Pulmonary artery endothelial cell (primary cell): Measurements from ENCODE around the gene CLDN20. TPM values are rescaled to one million over a fixed set of nuclear protein-coding genes. Genes with fewer than 3 reads are reported as not detected.

Experiments
- DNase-seq: peaks from one replicate; pipeline ENCODE4 v3.0.0-alpha.2; 2011; ENCODE audit warnings: low read depth, low spot score
- total RNA-seq: library from RNA; depleted of rRNA; stranded (reverse); fragments of >200 nt; gene quantifications from 2 replicates; pipeline ENCODE4 v1.2.3, GENCODE V29; 2014

CLDN20 gene
- total RNA-seq, 1 donor from 2014 or later = not detected

DNA sequence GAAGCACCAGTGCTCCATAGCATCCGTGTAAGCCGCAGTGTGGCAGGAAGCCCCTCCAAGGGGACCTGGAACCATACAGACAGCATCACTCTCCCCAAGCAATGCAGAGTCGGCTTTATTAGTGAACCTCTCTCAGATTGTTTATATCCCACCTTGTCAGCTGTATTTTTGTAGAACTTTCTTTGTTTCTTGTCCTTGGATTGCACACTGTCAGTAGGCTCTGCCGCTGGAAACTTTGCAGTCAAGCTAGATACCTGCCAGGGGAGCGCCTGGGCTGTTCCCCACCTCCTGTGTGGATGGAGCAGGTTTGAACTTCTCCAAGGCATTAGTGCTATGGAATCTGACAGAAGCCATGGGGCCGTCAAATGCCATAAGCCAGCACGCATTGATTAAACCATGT is 18.6 kb upstream of the CLDN20 start:
- no peak for DNase-seq

DNA sequence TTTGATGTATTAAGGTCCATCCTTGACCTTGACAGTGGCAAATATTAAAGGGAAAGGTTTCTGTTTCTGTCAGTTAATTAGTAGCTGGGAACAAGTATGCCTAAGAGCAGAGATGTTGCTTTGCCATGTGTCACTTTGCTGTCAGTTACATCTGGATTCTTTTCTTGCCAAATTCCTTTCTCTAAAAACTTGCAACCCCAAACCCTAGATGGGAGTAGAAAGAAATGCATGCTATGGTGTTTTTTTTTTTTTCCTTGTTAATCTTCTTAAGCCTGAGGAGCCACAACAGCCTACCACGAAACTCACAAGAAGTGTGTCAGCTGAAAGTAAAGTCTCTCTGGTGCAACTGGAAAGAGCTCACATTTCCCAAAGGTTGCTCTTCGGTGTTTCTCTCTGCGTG is 18.0 kb upstream of the CLDN20 start:
- DNase-seq = no peak

DNA sequence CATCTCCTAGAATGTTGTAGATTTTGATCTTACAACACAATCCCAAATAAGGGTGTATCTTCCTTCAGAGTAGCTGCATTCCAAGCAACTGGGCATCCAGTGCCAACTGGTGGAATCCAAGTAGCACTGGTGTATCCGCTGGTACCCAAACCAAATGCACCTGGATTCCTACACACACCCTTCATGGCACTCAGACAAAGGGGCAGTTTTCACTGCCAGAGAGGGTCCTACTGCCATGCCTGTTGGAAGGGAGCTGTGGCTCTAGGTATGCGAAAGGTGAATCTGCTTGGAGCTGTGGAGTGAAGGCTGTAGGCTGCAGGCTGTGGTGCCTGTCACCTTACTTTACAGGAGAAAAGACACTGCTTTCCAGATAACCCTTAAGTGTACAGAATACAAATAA is 17.0 kb upstream of the CLDN20 start:
- no peak for DNase-seq

DNA sequence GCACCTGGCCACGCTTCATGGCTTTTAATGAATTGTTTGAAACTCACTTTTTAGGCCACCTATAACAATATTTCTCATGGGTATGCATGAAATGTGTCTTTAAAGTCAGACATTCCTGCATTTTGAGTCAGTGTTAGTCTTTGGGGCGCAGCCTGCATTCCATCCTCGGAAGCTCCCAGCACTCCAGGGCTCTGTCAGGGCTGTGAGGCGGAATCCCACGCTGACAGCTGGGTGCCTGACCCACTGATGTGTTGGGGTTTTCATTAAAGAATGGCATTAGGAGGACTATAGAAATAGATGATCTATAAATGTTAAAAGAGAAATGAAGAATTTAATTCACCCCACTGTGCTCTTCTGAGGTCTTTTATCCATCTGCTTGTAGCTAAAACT is 16.2 kb upstream of the CLDN20 start:
- no peak for DNase-seq

- peak; percentile 40 for DNase-seq
Observed at GRCh38 chr6:155248008-155249001, 15.5 kb upstream of the CLDN20 start.

GRCh38 chr6:155250701-155251381 is 13.0 kb upstream of the CLDN20 start:
- no peak for DNase-seq

DNA sequence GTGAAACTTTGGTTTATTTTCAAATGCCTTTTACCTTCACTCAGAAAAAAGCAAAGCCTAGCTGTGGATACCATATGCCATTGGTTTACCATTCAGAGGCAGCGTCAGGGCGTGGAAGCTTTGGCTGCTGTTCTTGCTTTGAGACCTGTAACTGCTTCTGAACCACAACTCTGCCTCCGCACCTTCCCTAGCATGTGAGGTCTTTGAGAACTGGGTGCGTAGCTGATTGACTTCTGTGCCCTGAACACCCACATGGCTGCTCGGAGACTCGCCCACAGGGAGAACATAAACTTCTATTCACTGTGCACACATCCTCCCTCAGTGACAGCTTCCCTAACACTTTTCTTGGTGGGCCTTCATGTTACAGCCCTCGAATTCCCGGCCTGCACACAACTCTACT is 11.2 kb upstream of the CLDN20 start:
- no peak for DNase-seq

- no peak for DNase-seq
Observed at GRCh38 chr6:155253337-155253736, 10.5 kb upstream of the CLDN20 start.

DNA sequence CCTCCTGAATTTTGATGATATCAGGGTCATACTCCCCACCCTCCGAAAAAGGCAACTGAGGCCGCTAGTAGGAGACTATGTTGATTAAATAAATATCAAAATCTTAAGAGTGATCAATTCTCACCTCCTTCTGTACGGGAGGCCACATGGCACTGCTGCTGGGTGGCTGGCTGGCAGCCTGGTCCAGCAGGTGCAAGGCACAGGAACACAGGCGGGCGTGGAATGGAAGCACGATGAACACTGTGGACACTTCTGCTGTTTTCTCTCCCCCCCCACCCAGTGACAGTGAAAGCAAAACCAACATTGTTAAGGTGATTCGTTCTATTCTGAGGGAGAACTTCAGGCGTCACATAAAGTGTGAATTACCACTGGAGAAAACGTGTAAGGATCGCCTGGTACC is 9.7 kb upstream of the CLDN20 start:
- no peak for DNase-seq

- no peak for DNase-seq
Observed at GRCh38 chr6:155256122-155256795, 7.6 kb upstream of the CLDN20 start.

DNA sequence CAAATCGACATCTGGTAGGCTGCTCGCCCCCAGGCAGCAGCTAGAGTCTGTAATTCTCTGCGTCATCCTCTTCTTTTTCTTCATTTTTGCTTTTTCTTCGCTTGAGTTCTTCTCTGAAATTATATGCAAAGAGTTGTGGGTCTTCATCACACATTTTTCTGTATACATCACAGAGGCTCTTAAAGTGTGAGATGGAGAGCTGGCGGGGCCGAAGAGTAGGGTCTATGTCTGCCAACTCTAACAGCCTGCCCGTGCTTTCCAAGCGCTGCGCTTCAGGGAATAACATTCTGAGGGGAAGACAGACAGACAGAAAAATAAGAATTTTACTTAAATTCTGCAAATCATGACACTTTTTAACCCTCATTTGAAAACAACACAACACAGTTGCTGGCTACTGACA is 6.0 kb upstream of the CLDN20 start:
- DNase-seq = no peak

DNA sequence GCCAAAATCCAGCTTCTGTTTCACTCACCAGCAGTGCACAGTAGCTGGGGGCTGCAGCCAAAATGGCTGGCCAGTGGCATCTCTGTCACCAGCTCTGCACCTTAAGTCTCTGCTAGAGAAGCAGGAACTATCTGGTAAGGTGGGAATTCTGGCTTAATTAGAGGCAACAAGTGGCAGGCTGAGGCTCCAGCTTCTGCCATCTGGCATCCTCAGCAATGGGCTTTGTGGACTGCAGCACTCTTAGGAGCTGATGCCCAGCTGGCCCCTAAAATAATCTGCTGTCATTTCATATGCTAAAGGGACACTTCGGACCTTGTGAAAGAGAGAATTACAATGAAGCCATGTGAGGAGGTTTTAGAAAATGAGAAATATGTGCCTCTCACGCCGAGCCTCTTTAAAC is 4.6 kb upstream of the CLDN20 start:
- no peak for DNase-seq

DNA sequence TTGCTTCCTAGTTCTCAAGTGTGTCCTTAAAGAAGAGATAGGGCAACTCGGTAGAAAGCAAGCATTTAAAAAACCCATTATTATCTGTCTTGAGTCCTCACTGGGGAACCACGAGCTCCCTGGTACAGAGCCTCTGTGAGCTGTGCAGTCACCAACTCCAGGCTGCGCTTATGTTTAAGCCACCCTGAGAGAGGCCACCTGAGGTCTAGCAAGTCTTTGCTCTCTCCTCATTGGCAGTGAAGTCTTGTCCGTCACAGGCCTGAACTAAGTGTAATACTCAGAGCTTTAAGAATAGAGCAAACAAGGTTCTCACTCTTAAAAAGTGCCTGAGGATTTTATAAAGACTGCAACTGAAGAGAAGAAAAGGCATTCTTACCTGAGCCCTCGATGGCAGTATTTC is 3.9 kb upstream of the CLDN20 start:
- no peak for DNase-seq

GRCh38 chr6:155260686-155261085 is 3.1 kb upstream of the CLDN20 start:
- DNase-seq = no peak

DNA sequence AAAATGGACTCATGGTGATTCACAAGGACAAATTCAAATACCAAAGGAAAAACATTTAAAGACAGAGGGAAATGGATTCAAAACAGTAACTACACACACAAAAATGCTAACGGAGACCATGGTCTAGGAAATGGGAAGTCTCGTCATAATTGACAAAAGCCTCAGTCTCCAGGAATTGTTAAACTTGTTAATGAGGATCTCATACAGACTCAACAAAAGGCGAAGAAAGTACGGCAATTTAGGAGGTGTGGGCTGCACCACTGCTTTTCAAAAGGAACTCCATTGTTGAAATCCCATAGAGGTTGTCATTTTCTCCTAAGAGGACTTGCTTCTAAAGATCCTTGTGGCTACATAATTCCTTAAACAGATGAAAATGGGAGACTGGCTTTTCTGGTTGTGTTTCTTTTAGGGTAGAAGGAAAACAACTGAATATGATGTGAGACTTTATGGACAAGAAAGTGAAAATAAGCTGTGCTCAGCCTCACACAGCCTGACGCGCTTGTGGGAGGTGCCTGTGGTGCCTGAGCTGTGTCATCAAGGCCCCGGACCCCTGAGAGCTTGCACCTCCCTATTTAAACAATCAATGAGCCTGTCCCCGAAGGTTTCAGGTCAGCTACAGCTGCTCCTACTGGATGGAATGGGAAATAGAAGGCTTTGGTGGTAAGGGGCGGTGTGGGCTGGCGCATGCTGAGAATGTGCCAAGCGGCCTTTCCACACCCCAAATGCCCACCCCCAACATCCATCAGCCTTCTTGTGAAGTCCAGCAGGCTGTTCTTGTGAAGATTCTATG is 2.5 kb upstream of the CLDN20 start:
- DNase-seq = no peak

GRCh38 chr6:155262655-155263054 is 1.2 kb upstream of the CLDN20 start:
- DNase-seq = no peak

GRCh38 chr6:155264693-155265320 is 994 bp downstream of the CLDN20 start:
- no peak for DNase-seq

DNA sequence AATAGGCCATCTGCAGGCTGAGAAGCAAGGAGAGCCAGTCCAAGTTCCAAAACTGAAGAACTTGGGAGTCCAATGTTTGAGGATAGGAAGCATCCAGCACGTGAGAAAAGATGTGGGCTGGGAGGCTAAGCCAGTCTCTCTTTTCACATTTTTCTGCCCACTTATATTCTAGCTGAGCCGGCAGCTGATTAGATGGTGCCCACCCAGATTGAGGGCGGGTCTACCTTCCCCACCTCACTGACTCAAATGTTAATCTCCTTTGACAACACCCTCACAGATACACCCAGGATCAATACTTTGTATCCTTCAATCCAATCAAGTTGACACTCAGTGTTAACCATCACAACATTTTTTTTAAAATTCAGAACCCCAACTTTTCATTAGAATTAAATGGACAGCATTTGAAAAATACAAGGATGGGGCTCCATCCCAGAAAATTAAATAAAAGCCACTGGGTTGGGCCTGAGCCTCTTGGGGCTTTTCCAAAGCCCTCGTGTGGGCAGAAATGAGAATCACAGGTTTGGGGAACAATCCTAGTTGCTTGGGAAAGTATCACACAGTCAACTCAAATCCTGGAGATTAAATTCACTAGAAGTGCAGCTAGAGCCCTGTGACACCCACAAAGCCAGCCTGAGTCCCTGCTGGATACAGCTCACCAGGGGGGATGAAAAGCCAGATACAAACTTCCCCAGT is 2.2 kb downstream of the CLDN20 start:
- DNase-seq = no peak

GRCh38 chr6:155267411-155267810 is 3.6 kb downstream of the CLDN20 start:
- DNase-seq = no peak
